ENCODE data around the gene EXPH5.

The EXPH5 gene

GRCh38 chr11:108508653-108509593 lies 84.6 kb downstream of the EXPH5 start:
- DNase-seq = peak; percentile 5

- no peak for DNase-seq
Measured at GRCh38 chr11:108501396-108501795, 92.2 kb downstream of the EXPH5 start.

GRCh38 chr11:108500721-108501120 lies 92.8 kb downstream of the EXPH5 start:
- no peak for DNase-seq

GRCh38 chr11:108500169-108500568 lies 93.4 kb downstream of the EXPH5 start:
- no peak for DNase-seq

GRCh38 chr11:108498816-108499408 lies 94.7 kb downstream of the EXPH5 start:
- DNase-seq = no peak

- peak; percentile 65 for DNase-seq
Measured at GRCh38 chr11:108498046-108498815, 95.3 kb downstream of the EXPH5 start, which contains the start of gene POGLUT3. TSS of gene POGLUT3 (minus strand) at chr11:108498384. CDS start at chr11:108498366, 18 bp downstream.

- DNase-seq = peak; percentile 94
Measured at GRCh38 chr11:108497317-108498045, 96.1 kb downstream of the EXPH5 start.

- DNase-seq = peak; percentile 8
Measured at GRCh38 chr11:108496643-108497256, 96.8 kb downstream of the EXPH5 start.

- no peak for DNase-seq
Measured at GRCh38 chr11:108495326-108495725, 98.2 kb downstream of the EXPH5 start.

GRCh38 chr11:108494182-108494581 lies 99.4 kb downstream of the EXPH5 start:
- DNase-seq = peak; percentile 55

- DNase-seq = no peak
Measured at GRCh38 chr11:108491936-108492335, 101.6 kb downstream of the EXPH5 start.

GRCh38 chr11:108486828-108487227 lies 106.7 kb downstream of the EXPH5 start:
- no peak for DNase-seq

GRCh38 chr11:108486331-108486730 lies 107.2 kb downstream of the EXPH5 start:
- DNase-seq = no peak

GRCh38 chr11:108483163-108483562 lies 110.4 kb downstream of the EXPH5 start:
- no peak for DNase-seq

GRCh38 chr11:108474664-108475463 lies 118.7 kb downstream of the EXPH5 start:
- no peak for DNase-seq

GRCh38 chr11:108472681-108473080 lies 120.9 kb downstream of the EXPH5 start:
- no peak for DNase-seq

GRCh38 chr11:108468478-108468864 lies 125.1 kb downstream of the EXPH5 start:
- DNase-seq = no peak

- DNase-seq = peak; percentile 98
Measured at GRCh38 chr11:108467091-108467823, 126.3 kb downstream of the EXPH5 start, which contains the start of gene C11orf65. TSS of gene C11orf65 (minus strand) at chr11:108467529. CDS start at chr11:108461559, 5,970 bp downstream.

GRCh38 chr11:108466405-108466804 lies 127.2 kb downstream of the EXPH5 start:
- no peak for DNase-seq

All from NCI-H82 (cell line).